ENCODE results near the gene ARHGAP10.
"Not testable (repeated sequence)": the region's sequence is repeated elsewhere in the genome, so short reads cannot be mapped to it uniquely, and the experiment has no call there.

ARHGAP10 gene

DNA sequence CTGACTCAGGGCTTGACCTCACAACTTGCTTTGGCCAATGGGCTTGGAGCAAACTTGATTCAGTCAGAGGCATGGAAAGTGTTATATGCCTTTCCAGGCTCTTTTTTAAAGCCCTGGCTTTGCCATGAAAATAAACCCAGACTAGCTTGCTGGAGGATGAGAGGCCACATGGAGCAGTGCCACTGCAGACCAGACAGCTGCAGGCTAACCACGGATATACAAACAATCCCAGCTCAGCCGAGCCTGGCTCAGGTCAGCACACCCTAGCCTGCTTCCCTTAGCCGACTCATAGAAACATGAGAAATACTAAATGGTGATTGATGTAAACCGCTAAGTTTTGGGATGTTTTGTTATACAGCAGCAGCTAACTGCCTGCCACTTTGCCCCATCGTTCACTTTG is 345.1 kb downstream of the ARHGAP10 start:
- DNase-seq, result no peak

DNA sequence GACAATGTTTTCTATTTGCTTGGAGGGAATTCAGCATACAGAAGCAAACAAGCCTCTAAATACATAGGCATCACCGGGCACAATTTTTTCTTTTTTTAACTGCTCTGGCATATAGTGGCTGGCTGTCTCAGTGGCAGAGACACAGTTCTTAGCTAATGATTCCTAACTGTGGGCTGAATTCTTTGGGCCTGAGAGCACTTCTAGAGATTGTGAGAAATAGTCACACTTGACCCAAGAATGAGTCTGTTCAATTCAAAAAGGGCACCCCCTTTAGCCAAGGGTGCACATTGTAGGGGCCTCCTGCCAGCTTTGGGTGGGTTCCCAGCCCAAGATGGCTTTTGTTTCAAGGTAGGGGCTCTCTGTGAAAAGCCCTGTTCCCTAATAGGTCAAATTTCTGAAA is 345.7 kb downstream of the ARHGAP10 start:
- no peak for DNase-seq

DNA sequence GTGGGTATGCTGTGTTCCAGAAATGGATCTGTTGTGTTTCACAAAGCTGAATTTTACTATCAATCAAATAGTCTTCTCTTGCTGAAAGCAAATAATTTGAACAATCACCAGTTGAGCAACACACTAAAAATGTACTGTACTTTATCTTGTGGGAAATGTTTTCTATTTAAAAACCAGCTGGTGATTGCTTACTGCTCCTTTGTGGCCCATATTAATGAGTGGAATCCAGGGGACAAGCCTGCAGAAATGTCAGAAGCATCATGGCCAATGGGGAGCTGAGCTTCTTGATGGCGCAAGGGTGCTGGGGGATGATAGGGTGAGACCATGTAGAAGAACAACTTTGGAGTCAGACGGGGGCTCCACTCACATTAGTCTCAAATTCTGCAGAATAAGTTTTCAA is 346.2 kb downstream of the ARHGAP10 start:
- no peak for DNase-seq

DNA sequence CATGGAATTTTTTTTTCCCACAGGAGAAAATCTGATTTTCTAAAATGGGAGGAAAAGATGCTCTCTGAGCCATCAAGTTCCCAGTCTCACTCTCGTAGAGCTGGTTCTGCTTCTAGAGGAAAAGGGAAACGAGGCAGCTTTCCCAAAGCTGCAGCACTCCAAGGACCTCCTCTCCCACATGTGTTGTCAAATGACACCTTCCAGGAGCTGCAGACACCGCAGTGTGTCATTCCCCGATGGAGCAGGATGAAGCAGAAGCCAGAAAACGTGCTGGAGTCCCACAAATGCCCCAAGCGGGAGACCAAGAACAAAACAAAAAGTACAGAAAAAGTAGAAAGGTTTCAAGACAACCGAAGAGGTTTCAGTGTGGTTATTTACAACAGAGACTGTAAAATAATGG is 348.1 kb downstream of the ARHGAP10 start:
- DNase-seq, result no peak

DNA sequence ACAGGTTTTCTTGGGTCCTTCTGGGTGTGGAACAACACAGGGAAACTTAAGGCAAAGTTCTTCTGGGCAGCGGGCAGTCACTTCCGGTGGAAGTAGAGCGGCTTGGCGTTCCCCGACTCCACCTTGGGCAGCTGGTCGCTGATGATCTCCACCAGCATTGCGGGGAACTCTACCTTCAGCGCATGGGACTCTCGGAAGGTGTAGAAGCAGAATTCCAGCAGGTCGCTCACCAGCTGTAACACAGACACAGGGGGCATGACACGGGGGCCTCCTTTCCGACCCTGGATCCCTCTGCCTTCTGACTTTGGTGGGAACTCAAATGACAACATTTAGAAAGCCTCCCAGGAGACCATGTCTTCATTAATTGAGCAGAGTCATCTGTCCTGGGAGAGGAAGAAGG is 349.4 kb downstream of the ARHGAP10 start:
- DNase-seq, result no peak

DNA sequence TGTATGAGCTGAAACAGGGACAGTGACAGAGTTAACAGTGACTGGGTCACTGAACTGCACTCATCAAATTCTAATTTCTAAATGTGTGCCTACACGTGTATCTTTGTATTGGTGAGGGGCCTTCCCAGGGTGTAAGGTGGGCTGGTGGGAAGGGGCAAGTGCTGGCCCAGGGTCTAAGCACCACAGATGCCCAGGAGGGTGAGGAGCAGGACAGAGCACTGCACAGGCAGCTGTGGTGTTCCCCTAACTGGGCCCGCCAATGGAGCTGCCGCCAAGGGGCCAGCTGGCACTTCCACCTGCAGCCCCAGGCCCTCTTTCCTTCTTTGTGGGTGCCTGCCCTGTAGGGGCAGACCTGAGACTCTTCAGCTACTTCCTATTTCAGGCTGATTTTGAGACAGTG is 349.9 kb downstream of the ARHGAP10 start:
- no peak for DNase-seq

DNA sequence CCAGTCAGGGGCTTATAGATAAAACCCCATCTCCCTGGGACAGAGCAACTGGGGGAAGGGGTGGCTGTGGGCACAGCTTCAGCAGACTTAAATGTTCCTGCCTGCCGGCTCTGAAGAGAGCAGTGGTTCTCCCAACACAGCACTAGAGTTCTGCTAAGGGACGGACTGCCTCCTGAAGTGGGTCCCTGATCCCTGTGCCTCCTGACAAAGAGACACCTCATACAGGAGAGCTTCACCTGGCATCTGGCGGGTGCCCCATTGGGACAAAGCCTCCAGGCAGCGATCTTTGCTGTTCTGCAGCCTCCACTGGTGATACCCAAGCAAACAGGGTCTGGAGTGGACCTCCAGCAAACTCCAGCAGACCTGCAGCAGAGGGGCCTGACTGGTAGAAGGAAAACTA is 351.2 kb downstream of the ARHGAP10 start:
- DNase-seq, result not testable (repeated sequence)

DNA sequence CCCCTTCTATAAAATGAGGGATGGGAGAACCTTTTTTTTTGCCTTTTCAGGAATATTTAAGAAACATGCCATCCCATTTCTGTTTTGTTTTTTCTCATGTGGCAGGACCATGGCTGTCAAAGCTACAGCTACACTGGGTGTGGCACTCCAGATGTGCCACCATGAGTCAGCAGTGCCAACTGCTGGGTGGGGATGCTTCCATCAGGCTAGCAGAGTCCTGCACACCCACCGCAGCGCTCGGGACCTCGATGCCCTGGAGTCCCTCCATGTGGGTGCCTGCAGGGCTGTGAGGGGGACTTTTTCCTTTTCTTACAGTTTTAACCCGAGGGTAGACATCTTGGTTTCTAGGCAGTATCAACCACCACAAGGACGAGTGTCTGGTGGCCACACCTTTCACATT is 357.7 kb downstream of the ARHGAP10 start:
- no peak for DNase-seq

DNA sequence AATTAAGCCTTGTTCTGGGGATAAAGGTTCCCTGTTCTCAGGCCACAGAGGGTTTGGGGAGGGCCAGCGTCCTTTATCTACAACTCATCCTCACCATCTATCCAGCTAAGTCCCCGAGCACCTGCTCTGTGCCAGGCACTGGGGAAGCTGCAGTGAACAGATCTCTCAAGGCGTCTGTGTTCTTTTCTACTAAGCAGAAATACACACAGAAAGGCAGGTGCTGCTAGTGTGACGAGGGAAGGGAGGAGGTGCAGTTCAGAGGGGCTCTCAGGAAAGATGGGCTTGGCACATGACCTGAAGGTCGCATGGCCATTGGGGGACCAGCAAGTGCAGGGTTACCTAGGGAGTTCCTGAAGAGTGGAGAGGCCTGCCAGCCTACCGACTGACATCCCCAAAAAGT is 358.1 kb downstream of the ARHGAP10 start:
- DNase-seq, result no peak

DNA sequence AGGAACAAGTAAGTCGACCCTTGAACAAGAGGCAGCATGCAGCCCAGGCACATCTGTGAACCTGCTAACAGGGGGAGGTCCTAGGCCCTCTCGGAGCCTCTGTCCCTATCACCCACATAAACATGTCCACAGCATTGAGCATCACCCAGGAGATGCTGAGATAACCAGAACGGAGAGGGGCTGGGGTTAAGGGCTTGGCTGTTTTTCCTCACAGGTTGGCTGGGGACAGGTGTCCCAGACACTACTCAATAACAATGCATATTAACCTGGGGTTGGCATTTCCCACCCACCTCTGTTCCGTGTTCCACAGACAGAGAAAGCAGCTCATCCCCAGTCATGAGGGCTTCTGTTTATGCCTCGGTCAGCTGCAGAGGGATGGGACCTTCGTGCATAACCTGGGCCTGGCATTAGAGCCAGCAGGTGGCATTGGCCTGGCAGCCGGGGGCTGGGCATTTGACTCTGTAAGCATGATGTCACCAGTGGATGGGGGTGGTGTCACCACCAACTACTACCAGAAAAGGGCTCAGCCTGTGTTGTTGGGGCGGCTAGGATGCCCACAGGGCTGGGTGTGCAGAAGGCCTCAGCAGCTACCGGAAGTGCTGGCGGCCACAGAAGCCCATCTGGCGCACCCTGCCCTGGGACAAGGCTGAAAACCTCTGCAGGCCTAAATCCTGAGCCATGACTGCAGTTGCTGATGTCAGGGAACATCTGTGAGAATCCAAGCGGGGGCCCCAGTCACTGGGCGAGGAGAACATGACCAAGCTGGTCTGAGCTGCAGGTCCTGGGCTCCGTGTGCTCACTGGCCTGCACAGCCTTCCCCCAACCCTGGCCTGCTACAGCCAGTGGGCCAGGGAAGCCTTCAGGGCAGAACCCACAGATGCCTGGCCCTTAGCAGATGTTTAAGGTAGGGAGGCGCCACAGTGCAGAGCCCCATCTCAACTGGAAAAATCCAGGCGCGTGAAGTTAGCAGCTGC is 358.9 kb downstream of the ARHGAP10 start:
- DNase-seq, result no peak

DNA sequence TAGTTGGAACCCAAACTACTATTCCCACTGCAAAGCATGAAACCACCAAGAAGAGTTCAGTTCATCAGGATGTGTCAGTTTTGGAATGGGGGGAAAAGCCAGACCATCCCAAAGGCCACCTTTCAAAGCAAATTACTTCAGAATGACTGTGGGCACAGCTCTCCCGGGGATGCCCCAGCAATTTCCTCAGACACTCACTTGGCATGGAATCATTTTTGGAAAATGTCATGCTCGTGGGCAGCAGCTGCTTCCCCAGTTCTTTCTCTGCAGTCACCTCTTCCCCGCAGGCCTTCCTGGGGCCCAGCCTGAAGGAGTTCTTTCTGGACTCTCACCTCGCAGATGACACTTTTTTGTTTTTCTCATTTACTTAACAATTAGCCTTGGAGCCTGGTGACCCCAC is 360.0 kb downstream of the ARHGAP10 start:
- no peak for DNase-seq

DNA sequence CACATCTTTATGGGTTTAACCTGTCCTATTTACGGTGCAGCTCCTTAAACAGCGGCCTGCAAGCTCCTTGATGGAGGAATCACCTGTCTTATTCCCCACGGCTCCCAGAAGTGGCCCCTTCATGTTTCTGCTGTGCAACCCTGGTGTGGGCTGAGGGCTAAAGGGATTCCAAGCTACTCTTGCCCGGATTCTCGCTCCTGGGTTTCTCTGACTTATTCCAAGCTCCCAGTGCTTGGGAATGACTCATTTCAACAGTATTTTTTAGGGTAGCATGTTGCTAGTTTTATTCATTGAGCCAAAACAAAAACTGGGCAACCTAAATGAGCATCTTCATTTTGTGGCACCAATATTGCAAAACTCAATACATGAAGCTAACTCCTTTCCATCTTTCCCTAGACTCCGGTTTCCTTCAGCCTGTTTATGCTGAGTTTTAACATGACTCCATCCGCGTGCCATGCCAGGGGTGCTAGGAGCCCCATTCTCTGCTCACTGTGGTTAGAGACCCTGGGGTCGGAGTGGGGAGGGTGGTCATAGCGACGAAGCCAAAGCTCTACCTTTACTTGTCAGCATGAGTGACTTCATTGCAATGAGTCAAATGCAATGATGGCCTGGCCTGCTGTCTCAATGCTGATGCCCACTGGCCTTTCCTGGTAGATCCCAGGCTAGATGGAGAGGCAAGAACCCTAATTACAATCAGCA is 360.6 kb downstream of the ARHGAP10 start:
- DNase-seq, result no peak

DNA sequence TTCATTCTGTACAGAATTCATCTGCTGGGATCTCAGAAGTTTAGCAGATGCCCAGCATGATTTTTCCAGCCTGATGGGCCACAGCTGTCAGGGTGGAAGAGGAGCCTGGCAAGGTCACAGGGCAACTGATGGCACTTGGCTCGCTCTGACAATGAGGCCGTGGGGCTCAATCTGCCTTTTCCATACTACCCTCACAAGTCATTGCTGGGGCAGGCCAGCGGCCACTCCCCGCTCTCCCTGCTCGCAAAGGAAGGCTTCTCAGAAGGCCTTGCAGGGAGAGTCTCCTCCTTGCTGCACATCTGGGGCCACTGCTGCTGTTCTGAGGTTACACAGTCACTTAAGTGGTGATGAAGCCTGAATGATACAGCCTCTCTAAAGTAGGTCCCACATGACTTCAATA is 361.2 kb downstream of the ARHGAP10 start:
- no peak for DNase-seq

DNA sequence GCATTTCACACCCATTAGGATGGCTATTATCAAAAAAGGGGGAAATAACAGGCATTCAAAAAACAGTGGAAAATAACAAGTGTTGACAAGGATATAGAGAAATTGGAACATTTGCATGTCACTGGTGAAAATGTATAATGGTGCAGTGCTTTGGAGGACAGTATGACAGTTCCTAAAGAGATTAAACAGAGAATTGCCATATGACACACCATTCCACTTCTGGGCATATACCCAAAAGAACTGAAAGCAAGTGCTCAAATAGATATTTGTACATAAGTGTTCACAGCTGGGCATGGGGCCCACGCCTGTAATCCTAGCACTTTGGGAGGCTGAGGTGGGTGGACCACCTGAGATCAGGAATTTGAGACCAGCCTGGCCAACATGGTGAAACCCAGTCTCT is 362.3 kb downstream of the ARHGAP10 start:
- DNase-seq, result no peak

DNA sequence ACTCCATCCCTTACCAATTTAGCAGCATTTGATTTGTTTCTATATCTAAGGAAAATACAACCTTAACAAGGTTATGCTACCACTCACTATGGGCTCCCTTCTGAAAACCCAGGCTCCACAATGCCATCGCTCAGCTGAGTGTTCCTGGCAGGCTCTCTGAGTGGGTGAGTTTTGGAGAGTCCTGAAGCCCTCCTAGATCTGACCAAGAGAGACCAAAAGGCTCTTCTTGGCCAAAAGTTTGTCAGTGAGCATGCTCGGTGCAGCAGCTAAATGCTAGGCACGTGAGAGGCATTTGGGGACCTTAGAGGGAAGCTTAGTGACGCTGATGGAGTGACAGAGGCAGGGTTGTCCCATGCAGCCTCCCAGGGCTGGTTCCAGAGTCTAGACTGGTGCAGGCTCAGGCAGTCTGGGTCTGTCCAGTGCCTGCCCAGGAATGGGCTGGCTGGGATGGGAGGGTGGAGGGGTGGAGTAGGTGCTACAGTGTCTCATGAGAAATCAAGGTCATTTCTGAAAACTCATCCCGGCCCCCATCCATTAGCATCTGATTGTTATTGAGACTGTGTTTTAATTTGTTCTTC is 363.5 kb downstream of the ARHGAP10 start:
- DNase-seq, result no peak

DNA sequence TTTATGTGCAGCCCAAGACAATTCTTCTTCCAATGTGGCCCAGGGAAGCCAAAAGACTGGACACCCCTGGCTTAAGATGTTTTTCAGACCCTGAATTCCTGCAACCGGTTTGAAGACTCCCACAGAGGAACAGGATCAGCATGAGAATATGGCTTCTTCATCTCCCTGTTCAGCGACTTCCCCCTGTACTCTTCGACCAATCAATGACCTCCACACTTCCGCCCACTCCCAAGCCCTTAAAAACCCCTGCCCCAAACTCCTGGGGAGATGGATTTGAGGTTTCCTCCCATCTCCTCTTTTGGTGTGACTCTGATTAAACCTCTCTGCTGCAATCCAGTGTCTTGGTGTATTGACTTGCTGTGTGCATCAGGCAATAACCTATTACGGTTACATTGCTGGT is 365.9 kb downstream of the ARHGAP10 start:
- no peak for DNase-seq

DNA sequence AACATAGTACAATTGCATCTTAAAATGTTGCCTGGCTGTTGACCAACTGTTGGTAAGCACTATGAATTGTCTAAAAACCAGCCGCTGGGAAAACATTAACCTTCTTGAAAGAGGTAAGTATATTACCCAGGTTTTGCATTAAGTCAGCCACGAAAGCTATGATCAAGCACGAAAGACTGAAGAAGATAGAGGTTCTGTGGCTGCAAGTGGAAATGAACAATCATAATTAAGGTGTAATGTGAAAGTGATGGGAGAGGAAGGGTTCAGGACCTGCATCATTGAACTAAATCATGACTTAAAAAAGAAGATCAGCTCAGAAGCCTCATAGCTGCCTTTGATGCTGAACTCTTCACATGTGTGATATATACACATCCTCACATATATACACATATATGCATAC is 369.3 kb downstream of the ARHGAP10 start:
- no peak for DNase-seq

DNA sequence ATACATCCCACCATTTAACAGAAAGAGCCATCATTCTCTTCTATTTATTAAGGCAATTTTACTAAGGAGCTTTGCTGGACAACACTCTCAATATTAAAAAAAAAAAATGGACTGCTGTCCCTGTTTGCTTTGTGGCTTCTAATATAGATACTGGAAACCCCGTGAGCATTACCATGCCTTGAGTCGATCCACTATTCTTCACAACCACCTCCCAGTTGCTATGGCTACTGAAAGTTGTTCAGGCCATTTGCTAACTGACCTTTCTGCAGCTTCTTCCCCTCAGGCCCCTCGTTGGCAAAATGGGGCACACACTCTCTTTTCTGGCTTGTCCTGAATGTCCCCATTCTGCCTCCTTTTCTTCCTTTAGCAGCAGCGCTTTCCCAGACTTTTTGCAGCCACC is 369.9 kb downstream of the ARHGAP10 start:
- DNase-seq, result no peak

DNA sequence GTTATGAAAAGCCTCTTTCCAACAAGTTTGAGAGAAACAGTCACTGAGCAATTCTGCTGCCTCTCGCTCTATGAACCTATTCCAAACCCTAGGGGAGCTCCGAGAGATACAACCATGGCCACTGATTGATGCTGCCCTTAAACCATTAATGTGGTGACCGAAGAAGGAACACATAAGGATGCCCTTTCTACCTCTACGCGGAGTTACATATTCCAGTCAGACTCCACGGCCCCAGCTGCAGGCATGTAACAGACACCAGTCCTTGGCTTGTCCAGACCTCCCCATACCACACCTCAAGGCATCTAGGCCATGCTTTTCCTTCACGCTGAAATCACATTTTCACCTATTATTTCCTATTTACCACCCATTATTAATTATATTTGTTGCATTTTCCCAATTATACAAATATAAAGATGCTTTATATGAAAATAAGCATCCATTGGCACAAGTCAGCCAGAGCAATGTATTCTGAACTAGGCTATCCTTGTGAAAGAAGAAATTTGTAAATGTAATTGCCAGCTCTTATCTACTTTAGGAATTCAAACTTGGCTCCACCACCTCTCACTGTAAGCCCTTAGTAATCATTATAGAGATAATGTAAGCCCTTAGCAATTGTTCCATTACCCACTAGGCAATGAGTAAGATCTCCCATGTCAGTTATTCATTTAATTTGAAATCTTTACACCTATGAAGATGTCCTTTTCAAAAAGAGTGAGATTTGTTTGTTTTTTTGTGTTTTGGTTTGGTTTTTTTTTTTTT is 371.9 kb downstream of the ARHGAP10 start:
- no peak for DNase-seq

DNA sequence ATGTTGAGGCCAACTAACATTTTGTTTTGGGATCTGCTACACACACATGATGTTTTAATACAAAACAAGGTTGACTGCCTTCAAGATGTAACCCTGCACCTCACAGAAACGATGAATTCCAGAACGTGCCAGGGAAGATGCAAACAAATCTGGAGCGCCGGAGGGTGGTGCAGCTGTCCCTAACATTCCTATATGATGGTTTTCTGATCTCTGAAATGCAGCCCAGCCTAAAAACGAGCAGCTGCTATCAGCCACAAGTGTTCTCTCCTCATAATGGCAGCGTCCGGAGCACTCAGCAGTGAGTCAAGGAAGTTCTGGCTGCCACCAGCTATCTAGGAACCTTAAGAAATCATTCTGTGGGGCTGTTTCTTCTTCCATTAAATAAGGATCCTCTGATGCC is 376.9 kb downstream of the ARHGAP10 start:
- no peak for DNase-seq

DNA sequence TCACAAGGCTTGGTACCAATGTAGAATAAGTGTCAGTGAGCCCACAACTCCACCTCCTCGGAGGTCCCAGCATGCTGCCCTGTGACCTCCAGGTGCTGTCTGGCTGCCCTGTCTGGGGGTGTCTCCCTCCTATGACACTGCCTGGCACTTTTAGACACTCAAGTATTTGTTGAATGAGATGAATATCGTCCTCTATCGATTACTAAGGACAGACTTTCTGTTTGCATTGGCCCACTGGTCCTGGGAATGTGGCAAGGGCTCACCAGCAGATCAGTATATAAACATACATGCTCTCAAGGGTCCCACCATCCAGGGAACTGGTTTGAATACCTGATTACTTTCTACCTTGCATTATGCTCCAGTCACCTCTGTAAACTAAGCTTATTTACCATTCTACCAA is 377.3 kb downstream of the ARHGAP10 start:
- DNase-seq, result no peak

DNA sequence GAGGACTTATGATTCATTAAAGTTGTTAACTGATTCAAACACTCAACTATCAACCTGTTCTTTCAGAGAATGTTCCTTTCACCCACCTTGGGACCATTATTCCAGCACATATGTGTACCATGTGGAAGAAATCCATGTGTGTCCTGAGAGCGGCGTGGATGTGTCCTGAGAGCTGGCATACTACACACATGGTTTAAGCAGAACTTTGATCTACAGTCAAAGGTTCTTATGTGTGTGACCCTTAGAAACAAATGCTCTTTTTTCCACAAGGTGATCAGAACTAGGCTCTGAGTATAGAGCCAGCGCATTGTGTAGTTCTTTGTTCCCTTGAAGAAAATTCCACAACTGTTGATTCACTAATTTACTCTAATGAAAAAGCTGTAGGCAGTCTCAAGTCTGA is 378.3 kb downstream of the ARHGAP10 start:
- DNase-seq, result no peak

All from activated CD4-positive, CD25-positive, alpha-beta regulatory T cell treated with anti-CD3 and anti-CD28 coated beads, Interleukin-2, amount 50 U/mL, for 72 hours (primary cell).